ENCODE results near the gene MKI67.
"Not testable (repeated sequence)": the region's sequence is repeated elsewhere in the genome, so short reads cannot be mapped to it uniquely, and the experiment has no call there.

MKI67 gene

GRCh38 chr10:128125944-128126764, at the start of gene MKI67:
Gene MKI67 (minus strand): TSS chr10:128126423. CDS start chr10:128125667, 756 bp downstream.
- peak; percentile 70 for DNase-seq

GRCh38 chr10:128174581-128175559, 48.6 kb upstream of the MKI67 start:
- DNase-seq, result no peak

DNA sequence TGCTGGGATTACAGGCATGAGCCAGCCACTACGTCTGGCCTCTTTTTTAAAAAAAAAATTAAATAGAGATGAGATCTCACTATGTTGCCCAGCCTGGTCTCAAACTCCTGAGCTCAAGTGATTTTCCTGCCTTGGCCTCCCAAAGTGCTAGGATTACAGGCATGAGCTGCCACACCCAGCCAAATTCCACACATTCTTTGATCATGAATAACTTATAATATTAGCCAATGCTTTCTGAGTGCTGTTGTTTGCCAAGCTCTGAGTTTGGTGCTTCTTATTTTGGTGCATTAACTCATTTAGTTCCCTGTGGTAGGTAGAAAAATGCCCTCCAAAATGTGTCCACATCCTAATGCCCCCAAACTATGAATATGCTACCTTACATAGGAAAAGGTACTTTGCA, 47.2 kb upstream of the MKI67 start:
- no peak for DNase-seq

DNA sequence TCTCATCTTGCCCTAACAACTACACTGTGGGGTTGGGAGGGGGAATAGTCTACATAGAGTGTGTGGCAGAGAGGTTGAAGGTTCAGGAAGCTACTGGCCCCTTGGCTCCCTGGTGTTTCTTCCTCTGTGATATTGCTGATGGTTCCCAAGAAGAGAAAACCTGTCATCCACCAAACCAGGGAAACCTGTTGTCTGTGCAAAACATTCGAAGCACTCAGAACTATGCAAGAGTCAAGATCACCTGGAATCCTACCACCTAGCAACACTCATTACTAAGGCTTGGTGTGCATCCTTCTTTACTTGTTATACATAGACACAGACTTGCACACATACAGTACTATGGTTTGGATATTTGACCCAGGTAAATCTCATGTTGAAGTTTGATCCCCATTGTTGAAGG, 46.5 kb upstream of the MKI67 start:
- DNase-seq, result no peak

DNA sequence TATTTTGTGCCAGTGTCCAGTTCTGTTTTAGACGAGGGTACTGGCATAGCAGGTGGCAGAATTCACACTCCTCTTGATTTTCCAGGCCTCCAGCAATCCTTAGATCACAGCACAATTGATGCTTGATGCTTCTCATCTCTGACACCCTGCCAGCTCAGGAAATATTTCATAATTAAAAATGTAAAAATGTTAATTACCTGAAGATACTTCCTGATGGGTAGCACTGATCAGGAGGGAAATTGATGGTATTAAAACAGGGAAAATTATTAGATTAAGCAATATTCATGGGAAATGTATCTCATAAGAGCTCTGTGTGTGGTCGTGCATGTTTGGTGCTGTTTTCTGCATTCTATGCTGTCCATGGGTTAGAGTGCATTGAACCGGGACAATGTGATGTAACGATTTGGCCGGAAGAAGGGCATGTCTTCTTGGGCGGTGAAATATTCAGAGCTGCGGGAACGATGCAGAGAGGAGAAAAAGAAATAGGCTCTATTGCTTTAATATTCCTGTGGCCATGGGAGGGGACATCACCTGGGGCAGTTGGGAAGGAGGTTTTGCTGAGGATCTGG, 43.7 kb upstream of the MKI67 start:
- DNase-seq, result no peak

DNA sequence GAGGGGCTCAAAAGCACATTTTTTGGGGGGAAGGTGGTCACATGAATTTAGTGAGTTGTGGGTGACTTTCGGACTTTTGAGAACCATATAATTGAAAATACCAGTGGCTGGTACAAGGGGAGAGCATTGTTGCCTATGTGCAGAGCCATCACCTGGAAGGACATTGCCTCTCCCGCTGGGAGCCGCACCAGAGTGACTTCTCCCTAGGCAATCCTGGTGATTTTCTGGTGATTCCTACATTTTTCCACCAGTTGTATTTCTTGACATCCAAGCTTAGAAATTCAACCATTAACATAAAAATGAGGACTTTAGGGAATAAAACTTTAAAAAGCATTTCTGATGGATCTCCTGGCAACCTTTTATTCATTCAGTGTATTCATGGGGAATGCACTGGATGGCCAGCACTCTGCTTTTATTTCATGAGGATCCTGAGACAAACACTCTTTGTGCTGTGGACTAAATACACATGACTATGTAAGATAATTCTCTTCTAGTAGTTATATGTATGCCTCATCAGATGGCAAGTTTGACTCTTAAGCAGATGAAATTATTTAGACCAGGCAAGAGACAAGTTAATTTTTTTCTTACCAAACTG, 41.8 kb upstream of the MKI67 start:
- no peak for DNase-seq

DNA sequence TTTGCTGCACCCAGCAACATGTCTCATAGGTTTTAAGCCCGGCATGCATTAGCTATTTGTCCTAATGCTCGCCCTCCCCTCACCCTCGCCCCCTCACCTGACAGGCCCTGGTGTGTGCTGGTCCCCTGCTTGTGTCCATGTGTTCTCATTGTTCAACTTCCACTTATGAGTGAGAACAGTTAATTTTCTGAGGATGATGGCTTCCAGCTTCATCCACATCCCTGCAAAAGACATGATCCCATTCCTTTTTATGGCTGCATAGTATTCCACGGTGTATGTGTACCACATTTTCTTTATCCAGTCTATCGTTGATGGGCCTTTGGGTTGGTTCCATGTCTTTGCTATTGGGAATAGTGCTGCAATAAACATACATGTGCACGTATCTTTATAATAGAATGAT, 40.9 kb upstream of the MKI67 start:
- not testable (repeated sequence) for DNase-seq

- DNase-seq, result no peak
Measured at GRCh38 chr10:128166151-128166550, 39.9 kb upstream of the MKI67 start.

GRCh38 chr10:128165536-128165935, 39.3 kb upstream of the MKI67 start:
- no peak for DNase-seq

DNA sequence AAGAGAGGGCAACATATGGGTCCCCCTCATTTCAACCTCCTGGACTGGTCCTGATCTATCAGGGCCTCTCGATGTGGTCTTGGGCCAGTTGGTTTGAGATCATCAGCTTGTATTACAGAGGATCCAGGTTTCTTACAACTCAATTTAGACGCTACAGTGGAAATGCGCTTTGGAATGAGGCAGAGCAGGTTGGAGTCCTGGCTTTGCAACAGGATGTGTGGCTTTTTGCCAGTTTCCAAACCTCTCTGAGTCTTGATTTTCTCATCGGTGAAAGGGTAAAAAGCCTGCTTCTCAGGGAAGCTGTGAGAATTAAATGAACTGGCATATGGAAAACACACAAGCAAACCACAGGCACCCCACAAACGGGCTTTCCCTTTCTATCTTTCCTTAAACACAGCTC, 37.5 kb upstream of the MKI67 start:
- no peak for DNase-seq

GRCh38 chr10:128161031-128161430, 34.8 kb upstream of the MKI67 start:
- DNase-seq, result no peak

- DNase-seq, result no peak
Measured at GRCh38 chr10:128160297-128160711, 34.1 kb upstream of the MKI67 start.

DNA sequence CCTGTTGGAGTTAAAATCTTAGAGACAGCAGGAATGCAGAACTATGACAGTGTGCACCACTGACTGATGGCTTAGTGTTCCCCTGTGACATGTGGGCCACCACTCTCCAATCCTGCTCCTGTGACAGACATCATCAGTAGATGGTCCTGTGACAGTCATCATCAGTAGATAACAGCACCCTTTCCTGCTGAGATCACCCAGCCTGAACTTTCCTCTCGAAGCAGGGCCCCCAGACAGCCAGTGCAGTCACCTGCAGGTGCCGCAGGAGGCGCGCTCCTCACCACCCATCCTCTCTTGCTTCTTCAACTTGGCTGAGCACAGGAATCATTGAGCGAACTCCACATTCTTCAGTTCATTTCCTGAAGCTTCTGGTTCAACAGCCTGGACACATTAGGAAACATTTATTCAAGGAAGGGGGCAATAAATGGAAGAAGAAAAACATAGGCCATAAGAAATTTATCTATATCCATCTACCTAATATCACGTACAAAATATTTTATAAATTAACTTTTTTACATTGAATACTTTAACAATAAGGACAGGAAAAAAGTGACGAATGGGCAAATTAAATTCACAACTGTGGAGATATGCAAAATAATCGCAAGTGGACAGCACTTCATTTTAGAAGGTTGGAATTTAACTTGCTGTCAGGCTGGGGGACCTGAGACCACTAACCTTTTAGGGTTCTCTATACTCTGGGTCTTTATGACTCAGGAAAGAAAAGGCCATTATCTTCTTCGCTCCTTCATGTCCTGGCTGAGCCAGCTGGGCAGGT, 32.0 kb upstream of the MKI67 start:
- no peak for DNase-seq

- no peak for DNase-seq
Measured at GRCh38 chr10:128156999-128157755, 31.0 kb upstream of the MKI67 start.

- DNase-seq, result no peak
Measured at GRCh38 chr10:128152741-128153580, 26.7 kb upstream of the MKI67 start.

GRCh38 chr10:128151031-128151430, 24.8 kb upstream of the MKI67 start:
- no peak for DNase-seq

DNA sequence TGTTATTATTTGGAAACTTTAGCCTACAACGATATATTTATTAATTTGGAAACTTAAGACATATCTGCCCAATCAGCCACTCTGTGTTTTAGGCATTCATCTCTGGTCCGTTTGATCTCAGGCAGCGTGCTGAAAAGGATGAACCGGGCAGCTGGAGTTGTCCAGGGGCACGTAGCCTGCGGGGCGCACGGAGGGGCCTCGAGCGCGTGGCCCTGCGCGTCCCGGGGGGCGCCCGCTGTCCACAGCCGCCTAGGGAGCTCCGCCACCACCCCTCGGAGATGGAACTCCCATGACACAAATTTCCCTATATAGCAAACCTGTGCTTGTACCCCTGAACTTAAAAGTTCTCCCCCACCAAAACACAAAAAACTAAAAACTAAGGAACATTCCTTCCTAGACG, 24.3 kb upstream of the MKI67 start:
- DNase-seq, result no peak

DNA sequence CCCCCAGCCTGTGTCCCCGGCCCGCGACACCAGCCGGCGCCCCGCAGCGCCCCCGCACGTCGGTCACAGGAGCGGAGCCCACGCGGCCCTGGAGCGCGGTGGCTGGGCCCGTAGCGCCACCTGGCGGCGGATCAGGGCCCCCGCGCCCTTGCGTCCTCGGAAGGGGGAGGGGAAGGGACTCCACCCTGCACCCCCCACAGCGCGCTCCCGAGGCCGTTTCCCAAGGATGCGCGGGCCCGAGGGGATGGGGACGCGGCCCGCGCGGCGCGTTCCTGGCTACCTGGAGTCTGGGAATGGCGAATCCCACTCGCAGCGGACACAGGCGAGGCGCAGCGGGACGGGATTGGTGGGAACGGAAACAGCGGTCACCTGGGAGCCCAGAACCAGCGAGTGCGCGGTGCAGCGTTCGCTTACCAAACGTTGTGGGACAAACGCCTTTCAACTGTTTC, 23.8 kb upstream of the MKI67 start:
- peak; percentile 29 for DNase-seq

- DNase-seq, result no peak
Measured at GRCh38 chr10:128149267-128150014, 23.2 kb upstream of the MKI67 start.

DNA sequence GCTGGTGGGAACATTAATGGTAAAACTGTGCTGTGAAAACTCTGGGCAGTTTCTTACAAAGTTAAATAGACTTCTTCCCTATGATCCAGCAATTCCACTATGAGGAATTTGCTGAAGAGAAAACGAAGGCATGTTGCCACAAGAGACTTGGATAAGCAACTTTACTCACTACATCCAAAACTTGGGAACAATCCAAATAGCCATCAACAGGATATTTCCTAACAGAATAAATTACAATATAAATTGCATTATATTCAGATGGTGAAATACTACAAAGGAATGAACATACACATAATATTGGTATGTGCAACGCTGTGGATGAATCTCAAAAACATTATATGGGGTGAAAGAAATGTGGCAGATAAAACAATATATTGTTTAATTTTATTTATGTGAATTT, 21.4 kb upstream of the MKI67 start:
- no peak for DNase-seq

Measured in NCI-H526 treated with DMSO at 0.1 percent for 48 hours (cell line).